Nephron (organoid): Measurements from ENCODE around the gene AQP3.

ENCODE experiments used
- H3K27ac Mint-ChIP-seq, 3 experiments: 2 replicates each; pipeline ENCODE4 v1.8.0; 2020; ENCODE audit warnings: mixed read lengths in 3 of 3, mild to moderate bottlenecking in 2 of 3, moderate library complexity in 1 of 3
- H3K27me3 Mint-ChIP-seq: 2 replicates; pipeline ENCODE4 v1.8.0; 2021; ENCODE audit warnings: low read depth, mild to moderate bottlenecking, moderate library complexity, mixed read lengths
- H3K36me3 Mint-ChIP-seq: 2 replicates; pipeline ENCODE4 v1.8.0; 2020; ENCODE audit warnings: low read depth, mixed read lengths
- H3K4me1 Mint-ChIP-seq: 2 replicates; pipeline ENCODE4 v1.8.0; 2020; ENCODE audit warnings: mixed read lengths
- H3K4me3 Mint-ChIP-seq, 3 experiments: 2 replicates each; pipeline ENCODE4 v1.8.0; 2020; ENCODE audit warnings: mild to moderate bottlenecking in 3 of 3, mixed read lengths in 3 of 3, moderate library complexity in 2 of 3
- H3K9me3 Mint-ChIP-seq: 2 replicates; pipeline ENCODE4 v1.8.0; 2020; ENCODE audit warnings: mixed read lengths
- TF ChIP-seq, protein P1 (sequence below), 3 experiments: fragments of 200-600 bp; sonication (generic); IDR thresholded peaks; one replicate each; pipeline ENCODE4 v1.5.0; 2021; ENCODE audit warnings: antibody characterized with exemption in 3 of 3; ENCODE audit not compliant: unreplicated experiment in 3 of 3

The AQP3 gene

DNA sequence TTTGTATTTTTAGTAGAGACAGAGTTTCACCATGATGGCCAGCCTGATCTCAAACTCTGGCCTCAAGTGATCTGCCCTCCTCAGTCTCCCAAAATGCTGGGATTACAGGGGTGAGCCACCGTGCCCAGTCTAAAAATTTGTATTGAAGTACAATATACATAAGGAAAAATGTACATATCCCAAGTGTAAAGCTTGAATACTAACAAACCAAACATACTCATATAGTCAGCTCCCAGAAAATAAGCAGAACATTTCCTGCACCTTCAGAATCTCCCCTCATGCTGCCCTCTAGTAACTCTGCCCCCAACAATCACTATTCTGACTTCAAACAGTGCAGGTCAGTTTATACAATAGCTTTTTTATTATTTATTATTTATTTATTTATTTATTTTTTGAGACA lies 28.0 kb upstream of the AQP3 start:
- H3K4me1 Mint-ChIP-seq, result peaks cover 11% of the 10 kb centered on the region
- no peaks in the 10 kb centered on the region for H3K27me3 Mint-ChIP-seq
- no peaks in the 10 kb centered on the region for H3K9me3 Mint-ChIP-seq
- peaks cover 10% of the 10 kb centered on the region for H3K36me3 Mint-ChIP-seq
- TF ChIP-seq, protein P1, sequence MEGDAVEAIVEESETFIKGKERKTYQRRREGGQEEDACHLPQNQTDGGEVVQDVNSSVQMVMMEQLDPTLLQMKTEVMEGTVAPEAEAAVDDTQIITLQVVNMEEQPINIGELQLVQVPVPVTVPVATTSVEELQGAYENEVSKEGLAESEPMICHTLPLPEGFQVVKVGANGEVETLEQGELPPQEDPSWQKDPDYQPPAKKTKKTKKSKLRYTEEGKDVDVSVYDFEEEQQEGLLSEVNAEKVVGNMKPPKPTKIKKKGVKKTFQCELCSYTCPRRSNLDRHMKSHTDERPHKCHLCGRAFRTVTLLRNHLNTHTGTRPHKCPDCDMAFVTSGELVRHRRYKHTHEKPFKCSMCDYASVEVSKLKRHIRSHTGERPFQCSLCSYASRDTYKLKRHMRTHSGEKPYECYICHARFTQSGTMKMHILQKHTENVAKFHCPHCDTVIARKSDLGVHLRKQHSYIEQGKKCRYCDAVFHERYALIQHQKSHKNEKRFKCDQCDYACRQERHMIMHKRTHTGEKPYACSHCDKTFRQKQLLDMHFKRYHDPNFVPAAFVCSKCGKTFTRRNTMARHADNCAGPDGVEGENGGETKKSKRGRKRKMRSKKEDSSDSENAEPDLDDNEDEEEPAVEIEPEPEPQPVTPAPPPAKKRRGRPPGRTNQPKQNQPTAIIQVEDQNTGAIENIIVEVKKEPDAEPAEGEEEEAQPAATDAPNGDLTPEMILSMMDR (IDR thresholded peaks at IDR 0.05; ENCODE audit: unreplicated experiment in 3 of 3), result no peak
- H3K27ac Mint-ChIP-seq, result no peak overlapping the region
- H3K4me3 Mint-ChIP-seq, result peak overlapping the region; percentile 53 to 72 (median 69)

- Mint-ChIP-seq H3K4me3 (peak within 1 kb of the TSS; percentile 95 to 98 (median 95)), H3K27me3 (no peaks in the 10 kb centered on the region), H3K4me1 (peaks cover 11% of the 10 kb centered on the region), H3K36me3 (peaks cover 20% of the 10 kb centered on the region), H3K9me3 (no peaks in the 10 kb centered on the region), H3K27ac (peak within 1 kb of the TSS; percentile 84 to 94 (median 94))
- TF ChIP-seq, protein P1 (IDR thresholded peaks at IDR 0.05; ENCODE audit: unreplicated experiment in 3 of 3), result no peak
Measured at GRCh38 chr9:33473643-33474352, 26.4 kb upstream of the AQP3 start, which contains the start of gene NOL6. Gene NOL6 (minus strand): TSS chr9:33473924. CDS start chr9:33473842, 82 bp downstream.

- Mint-ChIP-seq H3K4me1 (peaks cover 11% of the 10 kb centered on the region), H3K4me3 (peak overlapping the region; percentile 95 to 98 (median 95)), H3K27me3 (no peaks in the 10 kb centered on the region), H3K36me3 (peaks cover 25% of the 10 kb centered on the region), H3K27ac (peak overlapping the region in 1 of 3 experiments; percentile 84), H3K9me3 (no peaks in the 10 kb centered on the region)
- TF ChIP-seq, protein P1 (IDR thresholded peaks at IDR 0.05; ENCODE audit: unreplicated experiment in 3 of 3), result no peak
Measured at GRCh38 chr9:33472881-33473615, 25.7 kb upstream of the AQP3 start.

- H3K4me1 Mint-ChIP-seq, result peaks cover 11% of the 10 kb centered on the region
- H3K36me3 Mint-ChIP-seq, result peaks cover 28% of the 10 kb centered on the region
- H3K27me3 Mint-ChIP-seq, result no peaks in the 10 kb centered on the region
- no peak overlapping the region for H3K27ac Mint-ChIP-seq
- H3K4me3 Mint-ChIP-seq, result peak overlapping the region; percentile 95 to 98 (median 95)
- no peaks in the 10 kb centered on the region for H3K9me3 Mint-ChIP-seq
- TF ChIP-seq, protein P1 (IDR thresholded peaks at IDR 0.05; ENCODE audit: unreplicated experiment in 3 of 3), result no peak
Measured at GRCh38 chr9:33472171-33472880, 24.9 kb upstream of the AQP3 start.

DNA sequence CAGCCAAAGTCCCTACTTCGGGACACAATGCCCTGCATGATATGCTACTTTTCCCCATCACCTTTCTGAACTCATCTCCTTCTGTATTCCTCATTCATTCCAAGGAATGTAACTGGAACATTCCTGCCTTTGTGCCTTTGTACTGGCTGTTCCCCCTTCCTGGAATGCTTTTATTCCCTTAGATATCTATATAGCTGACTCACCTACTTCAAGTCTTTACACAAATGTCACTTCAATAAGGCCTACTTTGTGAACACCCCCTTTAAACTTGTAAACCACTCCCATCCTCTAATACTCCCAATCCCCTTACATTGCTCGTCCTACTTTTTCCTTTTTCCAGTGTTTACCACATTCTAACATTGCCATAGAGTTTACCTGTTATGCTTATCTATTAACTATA lies 24.0 kb upstream of the AQP3 start:
- no peak overlapping the region for H3K27ac Mint-ChIP-seq
- no peaks in the 10 kb centered on the region for H3K27me3 Mint-ChIP-seq
- TF ChIP-seq, protein P1 (IDR thresholded peaks at IDR 0.05; ENCODE audit: unreplicated experiment in 3 of 3), result no peak
- H3K4me1 Mint-ChIP-seq, result peaks cover 11% of the 10 kb centered on the region
- H3K9me3 Mint-ChIP-seq, result no peaks in the 10 kb centered on the region
- peak overlapping the region; percentile 24 to 71 (median 45) for H3K4me3 Mint-ChIP-seq
- H3K36me3 Mint-ChIP-seq, result peaks cover 28% of the 10 kb centered on the region
